ENCODE data around the gene ZDHHC9. TPM values are rescaled to one million over a fixed set of nuclear protein-coding genes. Genes with fewer than 3 reads are reported as not detected.

ZDHHC9 gene
- total RNA-seq, 1 donor from 2014 or later: 17.9 TPM

Other genes starting within 250 kb of the ZDHHC9 start
- gene APLN, start 188.9 kb downstream of the ZDHHC9 start, total RNA-seq: 16.8 TPM
- gene XPNPEP2, start 104.9 kb downstream of the ZDHHC9 start, total RNA-seq: 0.68 TPM
- gene SASH3, start 63.9 kb downstream of the ZDHHC9 start, total RNA-seq: 2.5 TPM
- 6.9 TPM for gene UTP14A, start 62.3 kb upstream of the ZDHHC9 start, total RNA-seq
- 11.3 TPM for gene BCORL1, start 138.7 kb upstream of the ZDHHC9 start, total RNA-seq